Stimulated activated CD4-positive, alpha-beta T cell treated with anti-CD3 and anti-CD28 coated beads, TNF-alpha, amount 100 ng/mL, for 24 hours (primary cell): Measurements from ENCODE around the gene STKLD1.
"Not testable (repeated sequence)": the region's sequence is repeated elsewhere in the genome, so short reads cannot be mapped to it uniquely, and the experiment has no call there.

Source experiments
- DNase-seq, 3 experiments: peaks; one replicate each; pipeline ENCODE4 v3.0.0-alpha.2; 2020; ENCODE audit warnings: low read depth in 3 of 3

Gene STKLD1

GRCh38 chr9:133386338-133386737, 10.2 kb downstream of the STKLD1 start:
- no peak for DNase-seq

GRCh38 chr9:133387680-133388079, 11.5 kb downstream of the STKLD1 start:
- DNase-seq = no peak

GRCh38 chr9:133389025-133389557, 12.9 kb downstream of the STKLD1 start:
- no peak for DNase-seq

GRCh38 chr9:133389562-133389961, 13.4 kb downstream of the STKLD1 start:
- no peak for DNase-seq

GRCh38 chr9:133390713-133391112, 14.5 kb downstream of the STKLD1 start:
- no peak for DNase-seq

- not testable (repeated sequence) for DNase-seq
Observed at GRCh38 chr9:133391449-133391848, 15.3 kb downstream of the STKLD1 start.

- not testable (repeated sequence) for DNase-seq
Observed at GRCh38 chr9:133392308-133392707, 16.1 kb downstream of the STKLD1 start.

GRCh38 chr9:133393399-133393798, 17.2 kb downstream of the STKLD1 start:
- DNase-seq = no peak

GRCh38 chr9:133394687-133395271, 18.6 kb downstream of the STKLD1 start:
- no peak for DNase-seq

GRCh38 chr9:133396952-133397351, 20.8 kb downstream of the STKLD1 start:
- DNase-seq = no peak

- no peak for DNase-seq
Observed at GRCh38 chr9:133397370-133397769, 21.2 kb downstream of the STKLD1 start.

- no peak for DNase-seq
Observed at GRCh38 chr9:133397895-133398294, 21.7 kb downstream of the STKLD1 start.

- DNase-seq = no peak
Observed at GRCh38 chr9:133400292-133400691, 24.1 kb downstream of the STKLD1 start.

GRCh38 chr9:133401588-133401987, 25.4 kb downstream of the STKLD1 start:
- DNase-seq = no peak

GRCh38 chr9:133402689-133403088, 26.5 kb downstream of the STKLD1 start:
- DNase-seq = no peak

GRCh38 chr9:133403766-133404453, 27.7 kb downstream of the STKLD1 start:
- DNase-seq = peak in 2 of 3 experiments; percentile 27 to 50

GRCh38 chr9:133404454-133405002, 28.4 kb downstream of the STKLD1 start:
- DNase-seq = no peak

GRCh38 chr9:133405508-133406438, 29.6 kb downstream of the STKLD1 start:
- DNase-seq = no peak

GRCh38 chr9:133406480-133407307, 30.5 kb downstream of the STKLD1 start:
- peak; percentile 63 to 80 (median 73) for DNase-seq

- no peak for DNase-seq
Observed at GRCh38 chr9:133408042-133408441, 31.9 kb downstream of the STKLD1 start.

- no peak for DNase-seq
Observed at GRCh38 chr9:133415170-133415569, 39.0 kb downstream of the STKLD1 start.
